NCI-H446 treated with DMSO at 0.1 percent for 48 hours (cell line): Measurements from ENCODE around the gene DOCK4.

Experiments
- DNase-seq: peaks from one replicate; lab custom pipeline; 2025; lab: John Stamatoyannopoulos, UW

DOCK4 gene

DNA sequence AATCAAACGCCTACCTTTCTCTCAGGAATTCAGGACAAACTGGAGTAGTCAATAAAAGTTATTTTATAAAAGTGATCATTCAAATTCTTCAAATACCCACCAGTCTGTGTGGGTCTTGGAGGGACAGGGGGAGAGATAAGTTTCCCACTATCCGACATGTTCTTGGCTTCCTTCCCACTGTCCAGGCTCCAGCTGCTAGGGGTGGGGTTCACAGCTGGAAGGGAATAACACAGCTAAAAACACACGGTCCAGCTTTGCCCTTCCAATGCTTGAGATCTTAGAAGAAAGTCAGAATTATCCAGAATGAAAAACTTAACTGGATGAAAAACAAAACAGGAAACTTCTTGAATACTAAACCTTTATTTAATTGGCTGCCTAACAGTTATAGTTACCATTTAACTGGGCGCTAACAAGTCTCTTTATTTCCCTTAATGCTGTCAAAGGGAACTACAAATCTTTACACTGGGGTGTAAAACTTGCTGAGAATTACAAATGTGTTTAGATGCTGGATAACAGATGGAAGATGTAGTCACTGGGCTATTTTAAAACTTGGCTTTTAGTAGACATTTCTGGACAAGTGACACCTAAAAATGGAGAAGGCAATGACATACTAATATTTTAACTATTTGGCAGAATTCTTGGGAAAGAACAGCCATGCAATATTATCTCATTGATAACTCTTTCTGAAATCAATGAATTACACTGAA is 471.1 kb downstream of the DOCK4 start:
- DNase-seq, result no peak

DNA sequence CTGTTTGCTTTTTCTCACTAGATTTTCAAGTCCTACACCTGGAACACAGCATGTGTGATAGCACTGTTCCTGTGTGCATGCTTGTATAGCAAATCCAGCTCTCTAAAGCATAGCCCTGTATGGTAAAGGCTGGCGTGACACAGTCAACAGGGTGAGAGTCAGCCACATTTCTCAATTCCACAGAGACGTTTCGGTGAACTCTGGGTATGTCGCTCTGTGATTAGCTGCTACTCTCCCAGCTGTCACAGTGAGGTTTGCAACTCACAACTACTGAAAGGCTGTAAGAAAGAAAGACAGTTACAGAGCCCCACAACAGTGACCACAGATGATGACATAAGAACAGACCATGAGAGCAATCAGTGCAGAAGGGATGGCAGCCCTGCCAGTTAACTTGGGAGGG is 473.3 kb downstream of the DOCK4 start:
- no peak for DNase-seq

DNA sequence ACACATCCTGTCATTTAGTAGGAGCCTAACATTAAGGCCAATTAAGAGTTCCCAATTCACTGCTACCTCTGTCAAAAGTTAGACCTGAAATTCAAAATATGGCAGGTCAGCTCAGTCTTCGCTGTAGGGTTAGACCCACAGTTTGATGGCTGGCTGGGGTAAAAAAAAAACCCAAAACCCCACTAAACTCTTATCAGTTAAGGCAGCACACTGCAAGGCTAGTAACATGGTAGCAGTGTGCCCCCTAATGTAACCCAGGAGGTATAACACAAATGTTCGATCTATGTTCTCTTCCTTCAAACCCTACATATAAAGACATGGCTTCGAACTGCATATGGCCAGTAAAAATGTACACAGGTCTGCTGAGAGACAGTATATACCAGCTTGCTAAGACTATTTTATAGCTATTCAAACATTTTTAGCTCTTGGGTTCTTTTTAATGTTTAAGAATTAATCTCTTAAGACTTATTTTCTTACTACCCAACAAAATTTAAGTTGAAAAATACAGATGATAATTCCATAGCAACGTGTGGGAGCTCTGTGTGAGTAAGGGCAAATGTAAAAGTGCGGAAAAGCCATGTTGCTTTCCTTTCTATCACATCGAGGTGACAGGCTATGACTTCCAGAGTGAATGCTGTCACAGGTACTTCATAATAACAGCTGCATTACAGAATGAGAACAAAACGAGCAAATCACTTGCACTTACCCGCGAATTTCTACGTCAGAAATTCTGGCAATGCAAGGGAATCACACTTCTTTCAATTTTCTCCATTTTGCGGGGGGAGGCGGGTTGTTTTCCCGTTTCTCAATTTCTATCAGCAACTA is 475.5 kb downstream of the DOCK4 start:
- DNase-seq, result peak; percentile 5

DNA sequence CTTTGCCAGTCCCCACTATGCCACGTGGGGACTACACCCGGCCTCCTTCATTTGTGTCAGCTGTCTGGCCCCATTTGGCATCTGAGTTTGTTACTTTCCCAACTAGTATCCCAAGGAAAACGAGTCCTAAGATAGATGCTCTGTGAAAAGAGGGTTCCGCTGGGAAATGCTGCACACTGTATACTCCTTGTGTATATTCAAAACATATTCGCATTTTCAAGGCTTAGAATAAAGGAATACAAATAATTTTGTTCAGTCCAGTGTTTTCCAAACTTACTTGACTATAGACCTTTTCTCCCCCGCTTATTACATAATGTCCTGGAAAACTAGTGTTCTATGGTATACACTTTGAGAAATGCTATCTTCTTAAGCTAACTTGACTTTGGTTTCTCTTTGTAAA is 476.1 kb downstream of the DOCK4 start:
- no peak for DNase-seq

DNA sequence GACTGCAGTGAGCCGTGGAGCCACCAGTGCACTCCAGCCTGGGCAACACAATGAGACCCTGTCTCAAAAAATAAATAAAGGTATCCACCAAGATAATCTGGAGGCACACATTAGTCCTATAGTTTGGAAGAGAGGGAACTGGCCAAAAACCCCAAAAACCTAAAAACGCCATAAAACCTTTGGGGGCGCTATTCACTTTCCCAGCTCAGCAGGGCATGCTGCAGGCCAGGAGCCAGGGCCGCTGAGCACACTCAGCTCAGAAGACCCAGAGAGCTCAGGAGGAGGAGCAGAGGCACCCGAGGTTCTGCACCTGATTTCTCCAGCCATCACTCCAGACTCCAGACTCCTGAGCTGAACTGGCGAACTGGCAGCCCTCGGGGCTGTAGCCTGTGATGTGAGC is 476.7 kb downstream of the DOCK4 start:
- DNase-seq, result no peak

DNA sequence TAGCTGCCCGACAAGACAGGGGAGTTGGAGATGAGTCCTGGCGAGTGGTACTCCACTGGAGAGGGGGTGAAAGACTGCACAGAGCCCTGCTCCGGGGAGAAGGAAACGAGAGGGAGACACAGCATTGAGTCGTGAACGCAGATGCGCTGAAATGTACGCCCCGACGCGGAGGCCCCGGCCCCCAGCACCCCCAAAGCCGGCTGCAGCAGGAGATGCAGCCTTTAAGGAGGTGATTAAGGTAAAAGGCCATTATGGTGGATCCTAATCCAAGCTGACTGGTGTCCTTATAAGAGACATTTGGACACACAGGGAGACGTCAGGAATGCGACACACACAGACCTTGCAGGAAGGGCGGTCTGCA is 477.6 kb downstream of the DOCK4 start:
- no peak for DNase-seq

DNA sequence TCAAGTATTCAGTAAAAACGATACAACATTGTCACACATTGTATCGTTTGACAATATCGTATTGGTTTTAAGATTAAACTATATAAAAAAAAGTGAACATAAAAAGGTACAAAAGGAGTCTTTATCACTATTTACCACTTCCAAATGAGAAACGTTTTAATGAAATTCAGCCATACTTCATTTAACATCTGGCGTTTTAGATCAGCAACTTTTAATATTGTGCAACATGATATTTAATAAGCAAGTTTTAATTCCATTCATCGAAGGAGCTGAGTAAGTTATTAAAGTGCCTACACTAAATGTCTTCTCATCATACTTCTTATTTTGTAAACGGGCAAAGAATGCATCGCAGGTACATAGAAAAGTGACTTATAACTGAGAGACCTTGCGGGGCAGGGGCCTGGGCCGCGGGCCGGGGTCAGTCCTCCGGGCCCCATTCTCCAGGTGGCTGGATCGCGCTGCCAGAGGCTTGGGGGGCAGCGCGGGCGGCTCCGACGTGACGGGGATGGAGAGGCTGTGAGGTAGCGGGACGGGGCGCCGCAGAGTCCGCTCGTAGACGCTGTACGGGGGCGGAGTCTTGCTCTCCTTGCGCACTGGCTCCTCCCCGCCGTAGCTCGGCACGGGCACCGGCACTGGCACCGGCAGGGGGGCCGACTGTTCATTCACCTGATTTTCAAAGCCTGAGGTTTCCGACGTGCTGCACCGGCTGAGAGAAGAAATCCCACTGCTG is 478.1 kb downstream of the DOCK4 start:
- DNase-seq, result no peak

DNA sequence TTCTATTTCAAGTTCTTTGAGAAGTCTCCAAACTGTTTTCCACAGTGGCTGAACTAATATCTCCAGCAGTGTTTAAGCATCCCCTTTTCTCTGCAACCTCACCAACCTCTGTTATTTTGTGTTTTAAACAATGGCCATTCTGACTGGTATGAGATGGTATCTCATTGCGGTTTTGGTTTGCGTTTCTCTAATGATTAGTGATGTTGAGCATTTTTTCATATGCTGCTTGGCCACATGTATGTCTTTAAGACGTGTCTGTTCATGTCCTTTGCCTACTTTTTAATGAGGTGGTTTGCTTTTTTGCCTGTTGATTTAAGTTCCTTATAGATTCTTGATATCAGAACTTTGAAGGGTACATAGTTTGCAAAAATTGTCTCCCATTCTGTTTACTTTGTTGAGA is 487.3 kb downstream of the DOCK4 start:
- DNase-seq, result no peak

DNA sequence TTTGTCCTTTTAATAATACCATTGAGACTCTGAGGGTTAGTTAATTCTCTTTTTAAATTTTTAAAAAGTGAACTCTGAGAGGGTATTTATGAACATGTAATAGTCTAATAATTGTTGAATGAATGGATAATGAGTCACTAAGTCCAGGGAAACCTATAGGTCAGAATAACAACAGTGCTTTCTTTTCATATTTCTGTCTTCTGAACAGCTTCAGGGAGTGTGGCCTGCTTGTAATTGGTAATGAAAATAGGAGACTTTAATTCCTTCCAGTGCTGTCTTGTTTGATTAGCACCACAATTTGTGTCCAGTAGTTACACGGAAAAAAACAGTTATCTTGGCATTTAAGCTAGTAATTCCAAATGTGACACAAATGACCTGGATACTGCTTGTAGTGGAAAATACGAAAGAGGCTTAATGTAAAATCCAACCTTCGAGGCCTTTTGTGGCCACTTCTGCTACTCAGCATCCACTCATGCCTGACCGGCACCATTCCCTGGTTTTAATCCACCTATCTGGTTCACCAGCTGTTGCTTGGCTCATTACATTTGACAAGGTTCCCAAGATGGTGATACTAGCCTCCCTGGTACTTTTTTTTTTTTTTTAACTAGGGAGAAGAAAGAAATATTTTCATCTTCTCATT is 494.7 kb downstream of the DOCK4 start:
- DNase-seq, result no peak

DNA sequence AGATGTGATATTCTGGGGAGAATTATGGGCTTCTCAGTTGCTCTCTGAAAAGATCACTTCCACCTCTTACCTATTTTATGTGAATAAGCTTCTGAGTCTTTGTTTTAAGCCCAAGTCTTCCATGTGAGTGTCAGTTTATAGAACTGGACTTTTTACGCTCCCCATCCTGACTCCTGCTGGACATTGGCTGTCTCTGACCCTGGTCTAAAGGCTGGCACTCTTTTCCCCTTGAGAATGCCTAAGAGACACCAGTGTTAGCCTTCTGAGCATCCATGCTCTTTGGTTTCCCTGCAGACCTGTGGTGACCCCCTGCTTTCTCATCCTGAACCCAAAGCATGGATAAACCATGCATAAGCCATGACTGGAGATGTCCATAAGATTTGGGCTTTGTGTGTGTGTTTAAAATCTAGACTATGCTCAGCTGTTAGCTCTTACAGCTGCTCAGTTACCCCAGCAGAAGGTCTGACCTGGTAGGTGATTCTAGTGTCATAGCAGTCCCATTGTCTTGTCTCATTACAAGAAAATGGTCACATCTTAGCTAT is 495.3 kb downstream of the DOCK4 start:
- DNase-seq, result no peak

DNA sequence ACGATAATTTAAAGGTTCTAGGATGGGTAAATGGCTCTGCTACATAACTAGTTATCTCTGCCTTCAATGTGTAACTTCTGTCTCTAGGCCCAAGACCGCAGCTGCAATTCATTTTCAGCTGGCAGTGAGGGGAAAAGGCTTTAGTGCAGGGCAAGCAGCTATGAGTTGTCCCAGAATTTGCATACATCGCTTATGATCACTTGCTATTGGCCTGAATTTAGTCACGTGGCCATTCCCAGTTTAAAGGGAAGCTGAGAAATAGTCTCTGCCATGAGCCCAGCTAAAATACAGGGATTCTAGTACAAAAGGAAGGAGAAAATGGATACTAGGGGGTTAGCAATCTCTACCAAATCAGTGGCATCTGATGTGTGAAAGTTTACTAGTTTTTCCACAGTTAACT is 498.1 kb downstream of the DOCK4 start:
- DNase-seq, result no peak

DNA sequence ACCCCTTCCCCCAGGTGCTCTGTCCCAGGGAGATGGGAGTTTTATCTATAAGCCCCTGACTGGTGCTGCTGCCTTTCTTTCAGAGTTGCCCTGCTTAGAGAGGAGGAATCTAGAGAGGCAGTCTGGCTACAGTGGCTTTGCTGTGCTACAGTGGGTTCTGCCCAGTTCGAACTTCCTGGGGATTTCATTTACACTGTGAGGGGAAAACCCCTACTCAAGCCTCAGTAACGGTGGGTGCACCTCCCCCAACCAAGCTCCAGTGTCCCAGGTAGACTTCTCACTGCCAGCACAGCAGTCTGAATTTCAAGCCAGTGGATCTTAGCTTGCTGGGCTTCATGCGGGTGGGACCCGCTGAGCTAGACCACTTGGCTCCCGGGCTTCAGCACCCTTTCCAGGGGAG is 500.4 kb downstream of the DOCK4 start:
- no peak for DNase-seq

DNA sequence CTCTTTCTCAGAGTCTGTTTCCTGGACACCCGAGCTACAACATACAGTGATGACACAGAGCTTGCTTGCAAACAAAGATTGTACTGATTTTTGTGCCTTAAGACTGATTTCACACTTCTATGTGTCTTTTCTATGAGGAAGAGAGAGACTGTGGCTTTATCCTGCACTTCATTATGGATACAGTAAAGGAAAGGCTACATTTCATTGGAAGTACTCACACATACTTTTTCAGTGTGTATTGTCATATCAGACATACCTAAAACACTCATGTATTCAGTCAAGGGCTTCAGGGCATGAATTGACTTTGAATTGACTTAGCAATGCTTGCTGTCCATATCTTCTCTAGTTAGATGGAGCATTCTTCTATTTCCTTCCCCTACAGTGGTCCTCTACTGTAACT is 508.4 kb downstream of the DOCK4 start:
- DNase-seq, result no peak

DNA sequence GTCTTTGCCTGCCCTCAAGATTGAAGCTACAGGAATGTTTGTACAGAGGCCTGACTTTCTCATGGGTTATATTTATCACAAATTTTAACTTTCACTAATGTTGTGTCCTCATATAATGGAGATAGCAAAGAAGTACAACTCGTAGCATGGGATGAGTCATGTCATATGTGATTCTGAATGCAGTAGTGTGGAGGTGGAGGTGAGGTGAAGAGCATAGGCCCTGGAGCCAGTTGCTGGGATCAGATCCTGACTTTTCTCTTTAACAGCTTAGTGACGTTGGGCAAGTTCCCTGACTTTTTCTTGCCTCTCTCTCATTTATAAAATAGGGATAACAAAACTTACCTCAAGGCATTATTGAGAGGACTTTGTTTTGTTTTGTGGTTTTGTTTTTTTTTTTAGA is 511.8 kb downstream of the DOCK4 start:
- no peak for DNase-seq

DNA sequence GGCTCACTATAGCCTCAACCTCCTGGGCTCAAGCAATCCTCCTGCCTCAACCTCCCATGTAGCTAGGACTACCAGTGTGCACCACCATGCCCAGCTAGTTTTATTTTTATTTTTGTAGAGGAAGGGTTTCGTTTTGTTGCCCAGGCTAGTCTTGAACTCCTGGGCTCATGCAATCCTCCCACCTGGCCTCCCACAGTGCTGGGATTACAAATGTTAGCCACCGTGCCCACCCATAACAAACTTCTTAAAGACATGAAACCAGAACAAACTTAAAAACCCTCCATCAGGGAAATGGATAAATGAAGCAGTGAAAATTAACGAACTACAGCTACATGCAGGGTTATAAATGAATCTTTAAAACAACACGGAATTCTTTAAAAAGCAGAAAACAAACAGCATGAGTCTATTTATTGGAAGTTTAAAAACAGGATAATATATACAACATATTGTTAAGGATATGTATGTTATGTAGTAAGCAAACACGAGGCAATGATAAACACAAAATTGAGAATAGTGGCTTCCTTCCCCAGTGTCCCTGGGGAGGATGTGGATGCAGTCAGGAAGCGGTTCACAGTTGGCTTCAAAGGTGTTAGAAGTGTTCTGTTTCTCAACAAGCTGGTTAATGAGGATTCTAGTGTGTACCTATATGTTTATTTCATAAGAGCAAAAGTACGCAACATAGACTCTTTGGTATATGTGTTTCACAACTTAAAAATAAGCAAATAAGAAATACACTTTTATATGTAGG is 515.7 kb downstream of the DOCK4 start:
- no peak for DNase-seq

DNA sequence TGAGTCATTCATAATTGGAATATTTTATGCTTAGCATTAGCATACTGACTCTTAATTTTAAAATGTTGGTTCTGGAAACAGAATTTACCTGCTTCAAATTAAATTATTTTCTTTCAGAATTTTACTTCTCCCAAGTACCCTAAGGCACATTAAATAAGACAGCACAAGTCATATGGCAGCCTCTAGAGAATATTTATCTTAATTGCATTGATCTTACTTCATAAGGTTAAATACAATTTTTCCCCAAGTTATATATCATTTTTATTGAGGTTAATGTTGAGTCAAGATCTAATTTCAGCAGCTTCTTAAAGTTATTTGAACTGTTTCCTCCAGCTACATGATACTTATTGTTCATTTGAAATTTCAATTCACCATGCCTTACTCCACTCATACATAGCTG is 520.9 kb downstream of the DOCK4 start:
- DNase-seq, result no peak

DNA sequence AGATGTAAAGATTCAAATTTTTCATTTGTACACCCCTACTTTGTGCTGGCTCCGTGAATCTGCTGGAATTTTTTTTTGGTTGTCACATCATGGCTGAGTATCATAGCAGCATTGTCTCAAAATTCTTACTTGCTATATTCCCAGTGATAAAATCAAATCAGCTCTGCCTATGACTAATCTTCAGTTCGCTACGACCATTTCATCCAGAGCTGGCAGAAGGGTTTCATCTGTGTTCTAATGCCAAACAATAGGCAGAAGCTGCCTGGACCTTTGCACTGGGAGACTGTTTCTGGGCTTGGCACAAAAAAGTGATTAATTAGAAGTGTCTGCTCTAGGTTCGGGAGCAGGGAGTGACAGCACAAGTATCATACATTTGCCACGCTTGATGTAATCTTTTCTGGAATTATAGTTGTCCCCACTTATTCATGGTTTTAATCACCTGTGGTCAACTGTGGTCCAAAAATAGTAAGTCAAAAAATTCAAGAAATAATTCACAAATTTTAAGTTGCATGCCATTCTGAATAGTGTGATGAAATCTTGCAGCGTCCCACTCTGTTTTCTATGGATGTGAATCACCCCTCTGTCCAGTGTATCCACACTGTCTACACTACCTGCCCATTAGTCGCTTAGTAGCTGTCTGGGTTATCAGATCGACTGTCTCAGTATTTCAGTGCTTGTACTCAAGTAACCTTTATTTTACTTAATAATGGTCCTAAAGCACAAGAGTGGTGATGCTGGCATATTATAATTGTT is 523.4 kb downstream of the DOCK4 start:
- DNase-seq, result peak; percentile 12

DNA sequence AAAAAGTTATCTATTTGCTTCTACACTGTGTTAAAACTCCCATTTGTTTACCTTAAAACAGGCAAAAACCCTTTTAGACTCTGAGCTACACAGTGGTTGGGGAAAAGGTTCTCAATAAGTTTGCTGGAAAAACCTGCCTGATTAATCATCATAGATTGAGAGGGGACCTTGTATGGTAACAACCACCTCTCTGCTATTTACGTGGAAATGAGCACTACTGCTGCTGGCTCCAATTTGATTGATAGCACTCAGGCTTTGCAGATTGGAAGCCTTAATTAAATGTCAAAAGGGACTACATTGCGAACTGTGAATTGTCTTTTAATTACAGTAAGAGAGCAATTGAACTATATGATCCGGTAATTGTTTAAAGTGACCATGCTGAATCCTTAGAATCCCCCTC is 525.0 kb downstream of the DOCK4 start:
- no peak for DNase-seq

DNA sequence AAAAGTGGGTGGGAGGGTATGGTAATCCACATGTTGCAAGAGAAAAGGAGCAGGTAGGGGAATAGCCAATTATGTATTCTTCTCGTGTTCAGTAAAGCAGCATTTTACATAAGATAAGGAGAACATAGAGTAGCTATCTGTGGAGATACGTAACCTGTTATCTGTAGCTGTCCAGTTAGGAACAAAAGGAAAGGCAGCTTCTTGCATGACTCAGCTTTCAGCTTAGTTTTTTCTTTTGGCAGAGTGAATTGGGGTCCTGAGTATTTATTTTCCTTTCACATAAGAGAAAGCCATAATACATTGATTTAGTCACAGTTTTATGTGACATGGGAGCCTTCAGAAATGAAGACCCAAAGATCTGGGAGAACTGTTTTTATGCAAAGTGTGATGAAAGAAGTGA is 527.2 kb downstream of the DOCK4 start:
- DNase-seq, result no peak

DNA sequence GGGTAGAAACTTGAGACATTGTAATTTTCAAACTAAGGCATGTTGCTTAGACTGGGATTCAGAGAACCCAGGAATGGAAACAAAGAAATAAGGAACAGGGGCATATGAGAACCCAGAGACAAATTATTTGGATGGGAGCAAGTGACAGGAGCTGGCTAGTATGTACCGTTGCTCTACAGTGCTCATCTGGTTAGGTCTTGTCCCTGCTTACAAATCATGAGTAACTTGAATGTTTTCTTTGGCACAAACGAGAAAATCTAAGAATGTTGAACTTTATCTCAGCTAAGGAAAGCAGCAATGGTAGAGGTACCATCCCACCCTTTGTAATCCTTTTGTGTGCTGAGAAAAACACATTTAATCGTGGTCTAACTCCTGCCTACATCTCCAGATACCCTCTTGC is 527.9 kb downstream of the DOCK4 start:
- DNase-seq, result no peak

DNA sequence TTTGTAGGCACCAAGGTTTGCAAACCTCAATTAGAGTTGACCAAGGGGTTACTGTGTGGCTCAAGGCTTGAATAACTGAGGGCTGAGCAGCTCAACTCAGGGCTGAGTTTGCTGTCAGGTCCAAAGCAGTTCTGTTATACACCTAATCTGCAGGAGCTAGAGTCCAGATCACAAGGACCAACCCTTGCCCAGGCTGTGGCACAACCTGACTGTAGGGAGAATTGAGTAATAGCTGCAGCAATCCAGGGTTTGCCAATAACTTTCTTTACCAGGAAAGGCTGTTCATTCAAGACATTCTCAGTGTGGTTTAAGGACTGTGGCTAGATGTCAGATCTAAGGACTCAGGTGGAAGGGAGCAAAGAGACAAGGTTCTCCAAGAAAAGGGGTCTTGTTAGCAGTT is 528.4 kb downstream of the DOCK4 start:
- no peak for DNase-seq
